Stimulated activated CD4-positive, alpha-beta T cell treated with anti-CD3 and anti-CD28 coated beads, Interleukin-1b, Interleukin-23, amount 100 ng/mL, for 4 hours (primary cell): ENCODE results near the gene USP32.
A peak's percentile ranks its signal among the peaks of the same experiment; 100 is the strongest.
"Not testable (repeated sequence)": the region's sequence is repeated elsewhere in the genome, so short reads cannot be mapped to it uniquely, and the experiment has no call there.

Experiments used
- DNase-seq, 2 donors: peaks; one replicate each; pipeline ENCODE4 v3.0.0-alpha.2; 2020; ENCODE audit warnings: low read depth in 2 of 2

USP32 gene

DNA sequence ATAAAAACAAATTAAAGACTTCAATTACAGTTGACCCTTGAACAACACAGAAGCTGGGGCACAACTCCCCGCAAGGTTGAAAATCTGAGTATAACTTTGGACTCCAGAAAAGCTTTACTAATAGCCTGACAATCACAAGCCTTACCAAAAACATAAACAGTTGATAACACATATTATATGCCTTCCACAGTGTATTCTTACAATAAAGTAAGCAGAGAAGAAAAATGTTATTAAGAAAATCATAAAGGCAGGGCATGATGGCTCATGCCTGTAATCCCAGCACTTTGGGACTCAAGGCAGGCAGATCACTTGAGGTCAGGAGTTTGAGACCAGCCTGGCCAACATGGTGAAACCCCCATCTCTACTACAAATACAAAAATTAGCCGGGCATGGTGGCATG is 58.9 kb downstream of the USP32 start:
- DNase-seq: not testable (repeated sequence)

DNA sequence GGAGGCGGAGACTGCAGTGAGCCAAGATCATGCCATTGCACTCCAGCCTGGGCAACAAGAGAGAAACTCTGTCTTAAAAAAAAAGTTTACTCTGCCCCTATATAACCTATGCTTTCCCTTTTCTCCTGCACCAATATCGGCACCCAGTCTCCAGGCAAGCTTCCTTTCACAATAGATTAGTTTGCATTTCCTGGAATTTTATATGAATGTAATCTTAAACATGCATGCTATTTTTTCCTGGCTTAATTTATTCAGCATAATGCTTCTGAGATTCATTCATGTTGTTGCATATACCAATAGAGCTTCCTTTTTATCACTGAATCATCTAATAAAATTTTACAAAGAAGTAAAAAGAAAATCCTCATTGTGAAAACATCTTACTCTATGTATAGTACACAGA is 59.4 kb downstream of the USP32 start:
- DNase-seq: no peak

DNA sequence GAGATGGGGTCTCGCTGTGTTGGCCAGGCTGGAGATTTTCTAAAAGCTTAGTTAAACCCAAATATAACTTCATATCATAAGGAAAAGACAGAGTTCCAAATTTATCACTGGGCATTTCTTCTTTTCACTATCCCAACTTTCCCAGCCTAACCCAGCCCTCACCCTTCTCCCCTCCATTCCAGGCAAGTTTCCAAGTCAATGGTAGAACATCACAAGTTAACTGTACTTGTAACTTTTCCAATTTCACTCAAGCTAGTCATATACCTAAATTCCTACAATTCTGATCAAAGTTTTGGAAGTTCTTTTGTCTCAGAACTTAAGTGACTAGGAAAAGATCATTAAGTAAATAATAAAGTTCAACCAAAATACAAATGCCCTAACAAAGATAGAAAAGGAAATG is 61.2 kb downstream of the USP32 start:
- no peak for DNase-seq

DNA sequence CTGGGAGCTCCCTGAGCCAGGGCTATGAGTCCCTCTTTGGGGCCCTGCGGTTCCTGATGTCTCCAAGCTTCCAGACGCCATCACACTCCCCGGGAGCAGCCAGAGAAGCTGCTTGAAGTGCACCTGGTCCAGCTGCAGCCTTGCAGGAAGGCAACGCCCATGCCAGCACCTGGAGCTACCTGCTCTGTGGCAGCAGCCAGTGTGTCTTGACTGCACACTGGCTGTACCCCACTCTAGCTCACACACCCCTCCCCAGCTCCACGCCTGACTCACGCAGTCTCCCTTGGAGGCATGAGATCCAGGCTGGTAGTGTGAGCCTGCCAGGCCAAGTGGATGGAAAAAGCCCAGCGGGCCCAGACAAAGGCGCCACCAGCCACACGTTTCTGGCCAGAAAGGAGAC is 63.3 kb downstream of the USP32 start:
- DNase-seq: no peak

DNA sequence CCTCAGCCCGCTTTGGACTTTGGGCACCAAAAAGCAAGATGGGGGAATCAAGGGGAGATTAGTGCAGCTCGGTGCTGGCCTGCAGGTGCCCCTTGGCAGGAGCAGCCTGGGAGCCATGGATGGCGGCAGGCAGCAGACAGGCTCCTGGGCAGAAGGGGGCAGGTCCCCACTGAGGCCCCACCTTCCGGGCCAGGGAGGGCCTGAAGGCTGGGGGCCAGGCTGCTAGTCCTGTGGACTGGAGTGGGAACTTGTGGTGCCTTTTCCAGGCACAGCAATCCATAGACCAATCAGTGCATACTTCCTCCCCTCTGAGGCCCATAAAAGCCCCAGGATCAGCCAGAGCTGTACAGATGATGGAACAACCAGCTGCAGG is 64.0 kb downstream of the USP32 start:
- no peak for DNase-seq

DNA sequence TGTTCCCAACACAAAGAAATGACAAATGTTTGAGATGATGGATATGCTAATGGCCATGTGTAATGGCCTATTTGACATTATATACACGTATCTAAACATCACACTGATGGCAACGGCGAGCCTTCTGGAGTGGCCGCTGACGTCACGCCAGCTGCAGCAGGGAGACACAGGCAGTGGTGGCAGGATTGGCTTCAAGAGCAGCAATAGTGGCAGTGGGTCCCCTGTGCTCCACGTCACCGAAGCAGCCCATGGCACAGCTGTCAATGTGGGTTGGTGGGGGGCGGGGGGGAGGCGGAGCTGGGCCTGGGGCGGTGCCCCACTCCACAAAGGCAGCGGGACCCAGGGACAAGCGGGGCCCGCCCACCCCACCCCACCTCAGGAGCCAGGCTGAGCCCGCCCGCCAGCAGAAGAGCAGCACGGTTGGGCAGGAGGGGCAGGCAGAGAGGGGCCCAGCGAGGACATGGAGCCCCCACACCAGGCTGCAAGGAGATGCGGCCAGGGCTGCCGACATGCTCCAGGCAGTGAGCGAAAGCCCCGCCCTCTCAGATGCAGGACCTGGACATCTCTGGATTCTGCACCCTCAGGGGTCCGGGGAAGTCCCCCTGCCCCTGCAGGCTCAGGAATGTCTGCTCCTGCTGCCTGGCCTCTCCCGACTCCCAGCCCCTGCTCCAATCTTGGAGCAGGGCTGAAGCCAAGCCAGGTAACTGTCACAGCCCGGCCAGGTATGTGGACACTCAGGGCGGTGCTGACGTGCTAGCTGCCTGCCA is 64.6 kb downstream of the USP32 start:
- DNase-seq: no peak

DNA sequence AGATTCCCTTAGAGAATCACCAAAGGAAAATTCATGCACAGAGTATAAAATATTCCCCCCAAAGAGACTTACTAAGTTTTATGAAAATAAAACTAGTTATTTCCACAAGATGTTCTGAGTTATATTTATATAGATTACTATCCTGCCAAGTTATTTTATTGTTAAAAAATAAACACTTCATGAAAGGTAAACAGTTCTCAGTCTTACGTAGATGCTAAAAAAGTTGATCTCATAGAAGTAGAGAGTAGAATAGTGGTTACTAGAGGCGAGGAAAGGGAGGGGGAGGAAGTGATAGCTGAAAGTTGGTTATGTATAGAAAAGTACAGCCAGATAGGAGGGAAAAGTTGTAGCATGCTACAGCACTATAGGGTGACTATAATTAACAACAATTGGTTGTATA is 65.2 kb downstream of the USP32 start:
- no peak for DNase-seq

DNA sequence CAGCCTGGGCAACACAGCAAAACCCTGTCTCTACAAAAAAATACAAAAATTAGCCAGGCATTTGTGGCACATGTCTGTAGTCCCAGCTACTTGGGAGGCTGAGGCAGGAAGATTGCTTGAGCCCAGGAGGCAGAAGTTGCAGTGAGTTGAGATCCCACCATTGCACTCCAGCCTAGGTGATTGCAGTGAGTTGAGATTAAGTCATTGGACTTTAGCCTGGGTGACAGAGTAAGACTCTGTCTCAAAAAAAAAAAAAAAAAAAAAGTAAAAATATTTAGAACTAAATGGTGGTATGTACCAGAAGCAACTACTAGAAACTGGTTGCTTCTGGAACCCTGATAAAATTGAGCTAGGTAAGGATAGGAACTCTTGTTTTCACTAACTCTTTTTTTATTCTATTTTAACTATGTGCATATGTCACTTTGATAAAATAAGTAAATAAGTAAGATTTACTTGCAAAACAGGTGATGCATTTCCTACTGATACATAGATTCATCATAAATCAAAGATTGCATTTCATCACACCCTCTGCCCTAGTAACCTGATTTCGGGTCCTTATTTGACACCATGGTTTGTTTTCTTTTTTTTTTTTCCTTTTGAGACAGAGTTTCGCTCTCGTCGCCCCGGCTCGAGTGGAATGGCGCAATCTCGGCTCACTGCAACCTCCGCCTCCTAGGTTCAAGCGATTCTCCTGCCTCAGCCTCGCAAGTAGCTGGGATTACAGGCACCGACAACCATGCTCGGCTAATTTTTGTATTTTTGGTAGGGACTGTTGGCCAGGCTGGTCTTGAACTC is 66.0 kb downstream of the USP32 start:
- no peak for DNase-seq

DNA sequence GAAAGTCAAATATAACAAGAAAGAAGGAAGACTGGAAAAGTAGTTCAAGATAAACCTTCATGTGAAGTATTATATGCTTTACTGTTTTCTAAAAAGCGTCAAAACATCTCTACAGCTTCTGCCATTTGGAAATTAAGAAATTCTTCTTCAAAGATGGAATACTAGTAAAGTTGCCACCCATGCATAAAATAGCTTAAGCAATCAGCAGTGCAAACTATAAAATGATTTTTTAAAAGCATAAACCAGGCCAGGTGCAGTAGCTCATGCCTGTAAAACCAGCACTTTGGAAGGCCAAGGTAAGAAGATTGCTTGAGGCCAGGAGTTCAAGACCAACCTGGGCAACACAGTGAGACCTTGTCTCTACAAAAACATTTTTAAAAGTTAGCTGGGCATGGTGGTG is 68.2 kb downstream of the USP32 start:
- DNase-seq: no peak

DNA sequence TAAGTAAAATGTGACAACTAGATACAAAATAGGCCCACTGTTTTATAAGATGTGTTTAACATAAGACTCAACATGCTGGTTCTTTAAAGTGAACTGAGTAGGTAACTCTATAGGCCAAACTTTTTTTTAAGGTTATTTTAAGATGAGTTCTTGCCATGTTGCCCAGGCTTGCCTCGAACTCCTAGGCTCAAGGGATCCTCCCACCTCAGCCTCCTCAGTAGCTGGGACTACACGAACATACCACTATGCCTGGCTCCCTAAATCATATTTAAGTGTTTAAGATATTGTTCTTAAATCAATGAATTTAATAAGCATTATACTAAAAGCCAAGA is 69.9 kb downstream of the USP32 start:
- DNase-seq: no peak

DNA sequence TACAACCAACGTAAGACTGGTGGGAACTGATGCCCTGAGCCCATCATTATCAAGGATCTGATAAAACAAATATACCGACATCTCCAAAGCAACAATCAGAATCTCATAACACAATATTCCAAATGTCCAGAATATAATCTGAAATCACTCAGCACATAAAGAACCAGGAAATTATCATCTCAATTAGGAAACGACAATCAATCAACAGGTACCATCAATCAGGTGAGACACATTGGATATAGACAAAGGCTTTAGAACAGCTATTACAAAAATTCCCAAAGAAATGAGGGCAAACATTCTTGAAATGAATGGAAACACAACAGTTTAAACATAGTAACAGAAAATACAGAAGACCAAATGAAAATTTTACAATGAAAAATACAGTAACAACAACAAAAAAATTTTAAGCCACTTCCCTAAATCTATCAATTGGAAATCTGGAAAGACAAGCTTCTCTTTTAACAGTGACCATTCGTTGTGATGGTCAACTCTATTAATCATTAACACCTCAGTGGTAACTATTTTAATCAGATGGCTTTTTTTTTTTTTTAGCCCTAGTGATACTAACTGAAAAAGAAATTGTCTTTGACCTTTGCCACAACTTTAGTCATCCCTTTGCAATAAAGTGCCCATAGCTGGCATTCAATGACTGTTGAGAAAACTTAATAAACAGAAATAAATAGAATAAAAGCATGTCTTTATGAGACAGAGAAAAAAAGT is 70.4 kb downstream of the USP32 start:
- DNase-seq: no peak

DNA sequence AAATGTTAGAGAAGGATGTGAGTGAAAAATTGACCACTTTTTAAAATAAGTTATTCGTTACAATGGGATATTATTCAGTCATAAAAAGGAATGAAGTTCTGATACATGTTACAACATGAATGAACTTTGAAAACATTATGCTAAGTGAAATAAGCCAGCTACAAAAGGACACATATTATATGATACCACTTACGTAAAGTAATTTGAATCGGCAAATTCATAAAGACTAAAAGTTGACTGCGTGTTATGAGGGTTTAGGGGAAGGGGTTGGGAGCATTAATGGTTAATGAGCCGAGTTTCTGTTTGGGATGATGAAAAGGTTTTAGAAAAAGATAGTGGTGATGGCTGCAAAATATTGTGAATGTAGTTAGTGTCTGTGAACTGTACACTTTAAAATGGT is 73.1 kb downstream of the USP32 start:
- DNase-seq: no peak

DNA sequence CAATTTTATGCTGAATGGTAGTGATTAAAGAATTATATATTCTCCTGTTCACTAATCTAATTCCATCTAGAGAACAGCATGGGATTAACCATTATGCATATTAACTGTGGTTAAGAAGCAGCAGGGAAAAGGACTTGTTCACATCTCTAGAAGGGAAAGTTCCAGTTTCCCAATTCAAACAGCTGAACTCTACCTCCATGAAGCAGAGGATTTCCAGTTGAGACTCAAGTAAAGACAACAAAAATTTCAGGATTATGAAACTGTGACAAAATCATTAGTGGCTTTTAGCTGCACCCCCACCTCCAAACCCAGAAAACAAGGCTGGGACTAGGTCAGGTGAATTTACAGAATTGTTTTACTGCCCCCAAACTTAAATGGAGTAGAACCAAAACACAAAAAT is 73.6 kb downstream of the USP32 start:
- no peak for DNase-seq

DNA sequence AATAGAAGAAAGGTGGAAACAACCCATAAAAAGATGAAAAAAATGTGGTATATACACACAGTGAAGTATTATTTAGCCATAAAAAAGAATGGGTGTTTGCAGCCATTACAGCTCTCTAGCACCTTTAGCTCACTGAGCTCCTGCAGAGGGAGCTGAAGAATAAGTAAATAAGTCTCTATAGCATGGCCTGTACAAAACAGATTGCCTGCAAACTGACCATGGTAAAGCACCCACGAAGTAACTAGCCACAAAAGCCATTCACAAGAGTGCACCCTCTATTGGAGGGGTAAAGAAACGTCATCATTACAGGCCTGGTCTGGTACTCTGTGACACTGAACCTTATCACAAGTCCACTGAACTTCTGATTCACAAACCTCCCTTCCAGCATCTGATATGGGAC is 76.3 kb downstream of the USP32 start:
- no peak for DNase-seq

DNA sequence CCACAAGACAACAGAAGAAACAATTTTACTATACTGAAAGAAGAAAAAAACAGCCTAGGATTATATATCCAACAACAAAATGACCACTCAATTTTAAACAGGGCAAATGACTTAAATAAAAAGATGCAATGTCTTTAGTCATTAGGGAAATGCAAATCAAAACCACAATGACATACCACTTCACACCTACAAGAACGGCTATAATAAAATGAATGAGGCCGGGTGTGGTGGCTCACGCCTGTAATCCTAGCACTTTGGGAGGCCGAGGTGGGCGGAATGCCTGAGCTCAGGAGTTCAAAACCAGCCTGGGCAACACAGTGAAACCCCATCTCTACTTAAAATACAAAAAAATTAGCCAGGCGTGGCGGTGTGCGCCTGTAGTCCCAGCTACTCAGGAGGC is 77.0 kb downstream of the USP32 start:
- not testable (repeated sequence) for DNase-seq

DNA sequence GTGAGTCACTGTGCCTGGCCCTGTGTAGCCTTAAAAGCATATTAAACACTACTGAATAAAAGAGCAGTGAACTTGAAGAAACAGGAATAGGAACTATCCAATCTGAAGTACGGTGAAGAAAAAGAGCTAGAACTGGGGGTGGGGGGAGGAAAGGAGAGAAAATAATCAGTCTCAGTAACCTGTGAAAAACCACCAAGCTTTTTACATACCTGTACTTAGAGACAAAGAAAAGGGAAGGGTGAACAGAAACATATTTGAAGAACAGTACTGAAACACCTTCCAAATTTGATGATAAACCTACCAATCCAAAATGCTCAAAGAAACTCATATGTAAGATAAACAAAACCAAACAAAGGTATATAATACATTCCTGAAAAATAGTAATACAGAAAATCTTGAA is 77.5 kb downstream of the USP32 start:
- no peak for DNase-seq

DNA sequence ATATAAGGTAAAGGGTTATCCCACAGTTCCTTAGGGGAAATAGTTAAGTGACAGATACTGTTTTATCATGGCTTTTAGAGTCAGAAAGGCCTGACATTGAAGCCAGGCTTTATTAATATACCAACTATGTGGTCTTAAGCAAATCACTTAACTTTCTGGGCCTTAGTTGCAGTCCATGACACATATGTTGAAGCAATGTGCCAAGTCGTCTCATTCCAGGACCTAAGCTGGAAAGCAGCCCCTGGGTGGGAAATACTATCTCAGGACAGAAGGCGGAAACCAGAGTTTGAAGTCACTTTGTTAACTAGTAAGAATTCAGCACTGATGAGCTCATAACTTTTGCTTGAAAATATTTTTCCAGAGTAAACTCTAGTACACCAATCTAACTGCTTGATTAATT is 80.0 kb downstream of the USP32 start:
- no peak for DNase-seq

DNA sequence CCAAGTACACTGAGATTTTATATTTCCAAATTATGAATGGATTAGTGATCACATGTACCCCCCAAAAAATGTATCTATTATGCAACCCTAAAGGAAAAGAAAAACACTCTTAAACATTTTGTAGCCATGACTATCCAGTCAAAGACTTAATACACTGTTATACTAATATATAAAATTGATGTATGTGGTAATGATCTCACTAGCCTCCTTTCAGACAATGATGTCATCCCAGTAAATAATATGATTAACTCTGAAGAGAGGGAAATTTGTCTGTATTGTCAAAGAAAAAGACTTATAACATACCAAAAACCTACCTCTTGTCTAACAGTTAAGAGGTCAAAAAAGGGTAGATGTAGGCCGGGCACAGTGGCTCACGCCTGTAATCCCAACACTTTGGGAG is 80.7 kb downstream of the USP32 start:
- DNase-seq: no peak

DNA sequence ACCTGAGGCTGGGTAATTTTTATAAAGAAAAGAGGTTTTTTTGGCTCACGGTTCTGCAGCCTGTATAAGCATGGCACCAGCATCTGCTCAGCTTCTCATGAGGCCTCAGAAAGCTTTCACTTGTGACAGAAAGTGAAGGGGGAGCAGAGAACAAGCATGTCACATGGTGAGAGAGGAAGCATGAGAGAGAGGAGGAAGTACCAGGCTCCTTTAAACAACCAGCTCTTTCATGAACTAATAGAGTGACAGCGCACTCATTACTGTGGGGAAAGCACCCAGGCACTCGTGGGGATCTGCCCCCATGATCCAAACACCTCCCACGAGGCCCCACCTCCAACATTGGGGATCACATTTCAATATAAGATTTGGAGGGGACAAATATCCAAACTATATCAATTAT is 86.8 kb downstream of the USP32 start:
- DNase-seq: peak; percentile 1 to 2

DNA sequence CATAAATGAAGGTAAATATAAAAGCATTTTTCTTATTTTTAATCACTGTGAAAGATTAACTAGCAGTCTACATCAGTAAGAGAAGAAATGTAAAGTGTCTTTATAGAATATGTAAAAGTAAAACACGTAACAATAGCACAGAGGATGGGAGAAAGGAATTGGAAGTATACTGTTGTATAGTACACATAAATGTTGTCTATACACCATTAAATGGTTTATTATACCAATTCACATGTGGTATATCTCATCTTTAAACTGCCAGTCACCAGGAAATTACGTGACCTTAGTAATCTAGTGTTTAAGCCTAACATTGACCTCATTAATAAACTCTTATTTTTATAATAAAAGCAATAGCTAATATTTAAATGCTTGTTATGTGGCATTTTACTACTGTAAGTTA is 87.4 kb downstream of the USP32 start:
- no peak for DNase-seq

DNA sequence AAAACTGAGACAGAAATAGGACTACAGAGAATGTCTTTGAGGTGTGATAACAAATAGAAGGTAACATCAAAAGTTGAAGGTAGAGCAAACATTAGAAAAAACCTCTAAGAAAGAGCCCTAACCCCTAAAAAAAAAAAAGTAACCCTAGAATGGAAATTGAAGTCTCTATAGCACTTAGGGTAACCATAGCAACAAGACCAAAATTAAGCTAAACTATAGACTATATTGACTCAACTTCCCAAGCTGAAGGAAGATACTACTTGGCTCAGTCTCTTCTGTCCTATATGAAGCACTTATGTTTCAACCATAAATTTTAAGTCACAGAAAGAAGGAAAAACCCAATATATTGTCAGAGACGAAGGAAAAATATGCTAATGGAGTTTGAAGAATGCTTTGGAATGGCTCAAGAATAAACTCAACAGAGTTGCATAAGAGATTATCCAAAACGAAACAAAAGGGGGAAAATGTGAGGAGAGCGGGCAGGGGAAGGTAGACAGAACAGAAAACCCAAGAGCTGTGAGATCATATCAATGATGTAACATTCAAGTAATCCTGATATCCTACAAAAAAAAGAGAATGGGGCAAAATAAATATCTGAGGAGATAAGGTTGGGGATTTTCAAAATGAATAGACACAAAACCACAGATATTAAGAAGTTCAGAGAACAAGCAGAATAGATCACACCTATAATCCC is 88.4 kb downstream of the USP32 start:
- no peak for DNase-seq

DNA sequence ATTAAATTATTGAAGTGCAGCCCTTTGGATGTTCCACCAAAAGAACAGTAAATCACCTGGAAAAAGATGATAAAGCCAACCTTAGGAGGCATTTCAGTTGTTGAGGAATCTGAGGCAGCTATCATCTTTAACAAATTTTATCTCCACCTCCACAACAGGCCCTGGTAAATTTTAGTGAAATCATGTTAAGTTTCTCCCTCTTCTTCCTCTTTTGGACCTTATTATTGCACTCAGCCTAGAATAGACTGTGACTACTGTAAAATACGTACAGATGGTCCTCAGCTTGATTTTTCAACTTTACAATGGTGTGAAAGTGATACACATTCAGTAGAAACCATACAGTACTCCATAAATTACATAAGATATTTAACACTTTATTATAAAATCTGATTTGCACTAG is 90.3 kb downstream of the USP32 start:
- no peak for DNase-seq
